ENCODE data around the gene ZNF202. TPM values are rescaled to one million over a fixed set of nuclear protein-coding genes. Genes with fewer than 3 reads are reported as not detected.

ZNF202 gene
- total and polyA plus RNA-seq, 2 of the 13 experiments (the other 11 are each of a cell fraction or from before 2014, with no cell fraction given) = 7.7 to 7.9 TPM

DNA sequence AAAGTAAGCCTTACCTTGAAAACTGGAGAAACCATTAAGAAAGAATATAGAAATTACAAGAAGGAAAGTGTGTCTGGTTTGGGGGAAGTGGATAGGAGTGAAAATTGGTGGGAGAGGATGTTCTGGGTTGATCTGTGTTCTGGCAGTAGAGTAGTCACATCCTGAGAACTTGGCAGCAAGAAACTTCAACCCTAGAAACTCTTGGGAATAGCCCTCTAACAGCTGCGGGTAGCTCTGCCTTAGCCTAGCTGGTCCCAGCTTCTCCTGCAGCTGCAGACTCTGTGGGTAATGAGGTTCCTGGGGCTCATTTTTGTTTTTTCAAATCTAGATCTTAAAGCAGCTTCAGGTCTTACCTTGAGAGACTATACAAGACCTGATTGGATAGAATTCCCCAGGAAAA lies 37.1 kb upstream of the ZNF202 start:
- CTCF ChIA-PET (ENCODE audit: low intra/inter-chr PET ratio, low total read pairs) = no interaction called here
- FAIRE-seq (no peak), ATAC-seq (no peak), DNase-seq (ENCODE audit: low spot score) (no peak)
- Histone ChIP-seq H3K4me2 (ENCODE audit: low read depth, low read length) (no peak overlapping the region), H3K36me3 (replicated peaks in 1 of 2; ENCODE audit: control insufficient read depth in 1 of 2, insufficient read depth in 2 of 2, low read length in 2 of 2) (no peaks in the 10 kb centered on the region), H3K9ac (ENCODE audit: insufficient read depth, low read depth, low read length) (no peak overlapping the region), H4K20me1 (ENCODE audit: insufficient read depth, low read length) (no peaks in the 10 kb centered on the region), H3K4me3 (replicated peaks in 1 of 3; ENCODE audit: insufficient read depth in 1 of 3, low read depth in 2 of 3, low read length in 3 of 3) (no peak overlapping the region), H3K27ac (ENCODE audit: extremely low read length, insufficient read depth, low read length) (no peak overlapping the region), H3K27me3 (ENCODE audit: control insufficient read depth in 1 of 2, insufficient read depth in 2 of 2, low read length in 2 of 2) (no peaks in the 10 kb centered on the region), H3K4me1 (ENCODE audit: insufficient read depth, low read length) (no peaks in the 10 kb centered on the region), H3K79me2 (ENCODE audit: insufficient read depth, low read length) (no peaks in the 10 kb centered on the region), H3K9me3 (ENCODE audit: low read length) (no peaks in the 10 kb centered on the region), H2AFZ (ENCODE audit: low read length) (no peak overlapping the region)
- TF ChIP-seq, protein P1, sequence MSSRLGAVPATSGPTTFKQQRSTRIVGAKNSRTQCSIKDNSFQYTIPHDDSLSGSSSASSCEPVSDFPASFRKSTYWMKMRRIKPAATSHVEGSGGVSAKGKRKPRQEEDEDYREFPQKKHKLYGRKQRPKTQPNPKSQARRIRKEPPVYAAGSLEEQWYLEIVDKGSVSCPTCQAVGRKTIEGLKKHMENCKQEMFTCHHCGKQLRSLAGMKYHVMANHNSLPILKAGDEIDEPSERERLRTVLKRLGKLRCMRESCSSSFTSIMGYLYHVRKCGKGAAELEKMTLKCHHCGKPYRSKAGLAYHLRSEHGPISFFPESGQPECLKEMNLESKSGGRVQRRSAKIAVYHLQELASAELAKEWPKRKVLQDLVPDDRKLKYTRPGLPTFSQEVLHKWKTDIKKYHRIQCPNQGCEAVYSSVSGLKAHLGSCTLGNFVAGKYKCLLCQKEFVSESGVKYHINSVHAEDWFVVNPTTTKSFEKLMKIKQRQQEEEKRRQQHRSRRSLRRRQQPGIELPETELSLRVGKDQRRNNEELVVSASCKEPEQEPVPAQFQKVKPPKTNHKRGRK (CRISPR knock-in tag; IDR thresholded peaks at IDR 0.05) = no peak
- TF ChIP-seq HHEX (CRISPR knock-in tag; IDR thresholded peaks at IDR 0.05) (no peak), ZNF382 (CRISPR knock-in tag; IDR thresholded peaks at IDR 0.05; ENCODE audit: borderline replicate concordance) (no peak), CBFB (CRISPR knock-in tag; IDR thresholded peaks at IDR 0.05) (no peak), ELF4 (CRISPR knock-in tag; IDR thresholded peaks at IDR 0.05; ENCODE audit: borderline replicate concordance) (no peak), ZNF253 (CRISPR knock-in tag; IDR thresholded peaks at IDR 0.05; ENCODE audit: borderline replicate concordance) (no peak), GTF3A (CRISPR knock-in tag; conservative IDR thresholded peaks at IDR 0.05) (no peak)
- TF ChIP-seq, protein P2, sequence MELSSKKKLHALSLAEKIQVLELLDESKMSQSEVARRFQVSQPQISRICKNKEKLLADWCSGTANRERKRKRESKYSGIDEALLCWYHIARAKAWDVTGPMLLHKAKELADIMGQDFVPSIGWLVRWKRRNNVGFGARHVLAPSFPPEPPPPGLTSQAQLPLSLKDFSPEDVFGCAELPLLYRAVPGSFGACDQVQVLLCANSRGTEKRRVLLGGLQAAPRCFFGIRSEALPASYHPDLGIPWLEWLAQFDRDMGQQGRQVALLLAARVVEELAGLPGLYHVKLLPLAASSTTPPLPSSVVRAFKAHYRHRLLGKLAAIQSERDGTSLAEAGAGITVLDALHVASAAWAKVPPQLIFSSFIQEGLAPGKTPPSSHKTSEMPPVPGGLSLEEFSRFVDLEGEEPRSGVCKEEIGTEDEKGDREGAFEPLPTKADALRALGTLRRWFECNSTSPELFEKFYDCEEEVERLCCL (CRISPR knock-in tag; IDR thresholded peaks at IDR 0.05; ENCODE audit: borderline replicate concordance) = no peak
- TF ChIP-seq, protein P3, sequence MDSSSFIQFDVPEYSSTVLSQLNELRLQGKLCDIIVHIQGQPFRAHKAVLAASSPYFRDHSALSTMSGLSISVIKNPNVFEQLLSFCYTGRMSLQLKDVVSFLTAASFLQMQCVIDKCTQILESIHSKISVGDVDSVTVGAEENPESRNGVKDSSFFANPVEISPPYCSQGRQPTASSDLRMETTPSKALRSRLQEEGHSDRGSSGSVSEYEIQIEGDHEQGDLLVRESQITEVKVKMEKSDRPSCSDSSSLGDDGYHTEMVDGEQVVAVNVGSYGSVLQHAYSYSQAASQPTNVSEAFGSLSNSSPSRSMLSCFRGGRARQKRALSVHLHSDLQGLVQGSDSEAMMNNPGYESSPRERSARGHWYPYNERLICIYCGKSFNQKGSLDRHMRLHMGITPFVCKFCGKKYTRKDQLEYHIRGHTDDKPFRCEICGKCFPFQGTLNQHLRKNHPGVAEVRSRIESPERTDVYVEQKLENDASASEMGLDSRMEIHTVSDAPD (CRISPR knock-in tag; IDR thresholded peaks at IDR 0.05) = no peak
- POLR2A ChIA-PET = no interaction called here
- no TSS peak for BruUV-seq (replicated peaks)
- 0% methylated on average over 1 of the region's 1 CpG for WGBS (ENCODE audit: low lambda C conversion rate)
- in situ Hi-C loops (cut with HindIII; ENCODE audit: extremely low pct_ligation_motif_present, low pct_unique_long_range_greater_than_20kb) (no loop called here), intact Hi-C loops (cut with micrococcal nuclease; ENCODE audit: unreplicated experiment) (no loop called here)
